Endothelial cell of umbilical vein (primary cell): ENCODE measurements around the gene TMPRSS4. TPM values are rescaled to one million over a fixed set of nuclear protein-coding genes. Genes with fewer than 3 reads are reported as not detected.

Experiments
- BruUV-seq: library from RNA; stranded (reverse); fragments of 400-500 nt; replicated peaks from 2 replicates; lab custom pipeline; 2021; lab: Mats Ljungman, UMichigan
- CTCF ChIA-PET: fragments of 300-600, 350-600 bp; sonication (Branson Sonifier 250); formaldehyde crosslinking; loops from one replicate; lab custom pipeline; 2021; ENCODE audit warnings: antibody characterized with exemption, inconsistent platforms; lab: Charles Lee
- POLR2A ChIA-PET: fragments of 300-600, 350-600 bp; sonication (Branson Sonifier 250); formaldehyde crosslinking; loops from one replicate; lab custom pipeline; 2021; ENCODE audit warnings: antibody characterized with exemption, inconsistent platforms; lab: Charles Lee
- DNase-seq: peaks from one replicate; pipeline ENCODE4 v3.0.0-alpha.2; 2011; ENCODE audit warnings: low read depth, low spot score
- FAIRE-seq: peaks from 2 replicates; lab custom pipeline; 2011; peaks lifted over from hg19 to GRCh38; lab: Jason Lieb, UNC
- H2AFZ ChIP-seq: 2 replicates; pipeline ENCODE4 v1.6.0; 2012; ENCODE audit warnings: low read depth, low read length, control low read depth, inconsistent platforms
- H3K27ac ChIP-seq: 2 replicates; pipeline ENCODE4 v1.5.1; 2011; ENCODE audit warnings: low read depth, mild to moderate bottlenecking, control low read depth, low read length, moderate library complexity; ENCODE audit not compliant: insufficient read depth
- H3K27me3 ChIP-seq, 2 experiments: 2 replicates each; pipeline versions ENCODE4 v1.6.0 to v1.6.1; 2011; ENCODE audit warnings: low read length in 2 of 2, mixed read lengths in 1 of 2; ENCODE audit not compliant: control insufficient read depth in 2 of 2, insufficient read depth in 2 of 2
- H3K36me3 ChIP-seq, 2 experiments: 2 replicates in 1 of 2; 3 replicates in 1 of 2; pipeline ENCODE4 v1.5.1; 2011; ENCODE audit warnings: low read length in 2 of 2, mild to moderate bottlenecking in 1 of 2, moderate library complexity in 1 of 2; ENCODE audit not compliant: control insufficient read depth in 2 of 2, insufficient read depth in 2 of 2; ENCODE audit errors: extremely low read depth in 1 of 2
- H3K4me1 ChIP-seq: 3 replicates; pipeline ENCODE4 v1.5.1; 2011; ENCODE audit warnings: mild to moderate bottlenecking, low read length; ENCODE audit not compliant: control insufficient read depth, insufficient read depth; ENCODE audit errors: extremely low read depth
- H3K4me2 ChIP-seq: 2 replicates; pipeline ENCODE4 v1.6.1; 2011; ENCODE audit warnings: low read length, control low read depth, mixed read lengths; ENCODE audit not compliant: insufficient read depth
- H3K4me3 ChIP-seq, 3 experiments: fragments of 200-600 bp in 1 of 3; sonication (generic), shearing (Covaris generic) in 1 of 3; replicated peaks in 1 of 3; 2 replicates each; pipeline ENCODE4 v1.5.1; 2011 to 2016; ENCODE audit warnings: control low read depth in 3 of 3, low read length in 3 of 3, mild to moderate bottlenecking in 2 of 3, inconsistent platforms in 1 of 3, low read depth in 1 of 3, moderate library complexity in 1 of 3; ENCODE audit not compliant: insufficient read depth in 1 of 3
- H3K79me2 ChIP-seq: 2 replicates; pipeline ENCODE4 v1.6.0; 2012; ENCODE audit warnings: low read length, inconsistent platforms; ENCODE audit not compliant: control insufficient read depth, insufficient read depth
- H3K9ac ChIP-seq: replicated peaks from 2 replicates; pipeline ENCODE3; 2011; ENCODE audit warnings: low read length, control low read depth; ENCODE audit not compliant: insufficient read depth; ENCODE audit errors: extremely low read depth
- H3K9me1 ChIP-seq: replicated peaks from 3 replicates; pipeline ENCODE4 v1.6.0; 2011; ENCODE audit warnings: mild to moderate bottlenecking, low read length; ENCODE audit not compliant: control insufficient read depth, insufficient read depth; ENCODE audit errors: extremely low read depth
- H3K9me3 ChIP-seq: replicated peaks from 2 replicates; pipeline ENCODE4 v1.5.1; 2012; ENCODE audit warnings: low read length, inconsistent platforms; ENCODE audit not compliant: control insufficient read depth, insufficient read depth
- H4K20me1 ChIP-seq: replicated peaks from 2 replicates; pipeline ENCODE3; 2011; ENCODE audit warnings: mild to moderate bottlenecking, low read length; ENCODE audit not compliant: control insufficient read depth, insufficient read depth; ENCODE audit errors: extremely low read depth
- CTCF ChIP-seq, 2 donors: IDR thresholded peaks; 1 replicate in 1 of 2; 2 replicates in 1 of 2; pipeline ENCODE4 v1.5.1; 2011; ENCODE audit warnings: low read length in 2 of 2, mild to moderate bottlenecking in 2 of 2, moderate library complexity in 2 of 2, control low read depth in 1 of 2, inconsistent platforms in 1 of 2, low read depth in 1 of 2; ENCODE audit not compliant: insufficient read depth in 1 of 2; ENCODE audit errors: extremely low read depth in 1 of 2
- EZH2 ChIP-seq: IDR thresholded peaks from 2 replicates; pipeline ENCODE4 v1.6.1; 2012; ENCODE audit warnings: borderline replicate concordance, low read depth, mild to moderate bottlenecking, moderate library complexity, low read length, inconsistent platforms; ENCODE audit not compliant: severe bottlenecking
- FOS ChIP-seq: IDR thresholded peaks from 2 replicates; pipeline ENCODE4 v1.6.1; 2011; ENCODE audit warnings: mild to moderate bottlenecking, low read length, moderate library complexity, borderline replicate concordance; ENCODE audit not compliant: insufficient read depth
- GATA2 ChIP-seq: IDR thresholded peaks from 2 replicates; pipeline ENCODE4 v1.7.0; 2011; ENCODE audit warnings: low read depth, mild to moderate bottlenecking, moderate library complexity, mixed read lengths, low read length; ENCODE audit not compliant: insufficient read length, insufficient read depth
- JUN ChIP-seq: IDR thresholded peaks from 2 replicates; pipeline ENCODE4 v1.6.1; 2011; ENCODE audit warnings: borderline replicate concordance, low read depth; ENCODE audit not compliant: insufficient read length, insufficient read depth
- MAX ChIP-seq: IDR thresholded peaks from 2 replicates; pipeline ENCODE4 v1.6.1; 2011; ENCODE audit not compliant: insufficient read depth, insufficient read length
- MYC ChIP-seq: IDR thresholded peaks from one replicate; pipeline ENCODE4 v1.6.1; 2011; ENCODE audit warnings: mild to moderate bottlenecking, low read depth, low read length
- POLR2A ChIP-seq: IDR thresholded peaks from 2 replicates; pipeline ENCODE4 v1.6.1; 2012; ENCODE audit warnings: low read depth, mild to moderate bottlenecking, control low read depth, low read length
- POLR2AphosphoS5 ChIP-seq: IDR thresholded peaks from 2 replicates; pipeline ENCODE4 v1.6.1; 2012; ENCODE audit warnings: low read depth, mild to moderate bottlenecking, control low read depth, low read length, moderate library complexity; ENCODE audit not compliant: insufficient read depth
- dilution Hi-C: fragments of 300-500 bp; cut with MboI; formaldehyde crosslinking; loops from one replicate; pipeline ENCODE4 v1.15.0; 2019; ENCODE audit warnings: low sequenced_read_pairs; ENCODE audit not compliant: extremely low pct_ligation_motif_present
- intact Hi-C: fragments of 100-400 bp; cut with micrococcal nuclease; formaldehyde crosslinking; loops from one replicate; pipeline ENCODE4 v1.10.0; 2022
- polyA plus RNA-seq, 4 experiments: library from polyadenylated mRNA; depleted of rRNA in 3 of 4; stranded (reverse) in 3 of 4; unstranded in 1 of 4; fragments of >200 nt; gene quantifications; 2 replicates each; pipeline versions ENCODE4 v1.2.1 to v1.2.3, GENCODE V29; 2011 to 2012; ENCODE audit warnings: missing spikeins in 1 of 4
- total RNA-seq: library from RNA; stranded (reverse); gene quantifications from 2 replicates; pipeline ENCODE4 v1.2.3, GENCODE V29; 2021

The TMPRSS4 gene
- total and polyA plus RNA-seq, 2 donors (not counting 3 experiments of a cell fraction or from before 2014, with no cell fraction given), result not detected

GRCh38 chr11:118168316-118168715 lies 91.4 kb downstream of the TMPRSS4 start:
- POLR2A ChIA-PET, result no interaction called here

GRCh38 chr11:118168751-118169150 lies 91.9 kb downstream of the TMPRSS4 start:
- Histone ChIP-seq H3K27ac (no peak overlapping the region), H3K36me3 (no peaks in the 10 kb centered on the region), H3K9ac (no peak overlapping the region), H3K27me3 (peaks cover 4 to 13% of the 10 kb centered on the region in 2 experiments), H3K4me2 (no peak overlapping the region), H2AFZ (no peak overlapping the region), H3K4me1 (no peaks in the 10 kb centered on the region), H4K20me1 (no peaks in the 10 kb centered on the region), H3K9me3 (no peaks in the 10 kb centered on the region), H3K79me2 (no peaks in the 10 kb centered on the region), H3K4me3 (no peak overlapping the region), H3K9me1 (no peaks in the 10 kb centered on the region)
- FAIRE-seq (no peak), DNase-seq (no peak)
- POLR2A ChIA-PET, result no interaction called here
- CTCF ChIA-PET, result interaction anchor here (4.0 kb wide), 1 partner anchor 24 kb away, joined by 112 read pairs; no protein-coding TSS in a partner anchor
- TF ChIP-seq POLR2A (no peak), MAX (no peak), MYC (no peak), GATA2 (no peak), FOS (no peak), JUN (no peak), EZH2 (no peak), CTCF (IDR thresholded peaks at IDR 0.05; ENCODE audit: extremely low read depth in 1 of 2, insufficient read depth in 1 of 2, low read depth in 1 of 2, low read length in 2 of 2) (no peak), POLR2AphosphoS5 (no peak)
- intact Hi-C loops, result no loop called here
- dilution Hi-C loops, result no loop called here
- BruUV-seq, result no TSS peak

More at GRCh38 chr11:118168316-118168715, 91.4 kb downstream of the TMPRSS4 start:
- Histone ChIP-seq H3K27me3 (peaks cover 4 to 15% of the 10 kb centered on the region in 2 experiments), H3K4me2 (no peak overlapping the region), H4K20me1 (no peaks in the 10 kb centered on the region), H3K9ac (no peak overlapping the region), H3K9me3 (no peaks in the 10 kb centered on the region), H3K4me3 (no peak overlapping the region), H3K79me2 (no peaks in the 10 kb centered on the region), H2AFZ (no peak overlapping the region), H3K36me3 (no peaks in the 10 kb centered on the region), H3K9me1 (no peaks in the 10 kb centered on the region), H3K4me1 (no peaks in the 10 kb centered on the region), H3K27ac (no peak overlapping the region)
- dilution Hi-C loops, result no loop called here
- no peak for FAIRE-seq
- intact Hi-C loops, result no loop called here
- BruUV-seq, result no TSS peak
- CTCF ChIA-PET, result no interaction called here
- no peak for TF ChIP-seq CTCF (IDR thresholded peaks at IDR 0.05; ENCODE audit: extremely low read depth in 1 of 2, insufficient read depth in 1 of 2, low read depth in 1 of 2, low read length in 2 of 2)
- TF ChIP-seq MYC, result no peak
- DNase-seq, result no peak
